GM21619 (cell line): ENCODE results near the gene AURKAIP1.

Source experiments
- ATAC-seq: cut with Tn5 transposase; IDR thresholded peaks from one replicate; pipeline ENCODE4 v1.9.1; 2021; ENCODE audit not compliant: unreplicated experiment

Gene AURKAIP1

DNA sequence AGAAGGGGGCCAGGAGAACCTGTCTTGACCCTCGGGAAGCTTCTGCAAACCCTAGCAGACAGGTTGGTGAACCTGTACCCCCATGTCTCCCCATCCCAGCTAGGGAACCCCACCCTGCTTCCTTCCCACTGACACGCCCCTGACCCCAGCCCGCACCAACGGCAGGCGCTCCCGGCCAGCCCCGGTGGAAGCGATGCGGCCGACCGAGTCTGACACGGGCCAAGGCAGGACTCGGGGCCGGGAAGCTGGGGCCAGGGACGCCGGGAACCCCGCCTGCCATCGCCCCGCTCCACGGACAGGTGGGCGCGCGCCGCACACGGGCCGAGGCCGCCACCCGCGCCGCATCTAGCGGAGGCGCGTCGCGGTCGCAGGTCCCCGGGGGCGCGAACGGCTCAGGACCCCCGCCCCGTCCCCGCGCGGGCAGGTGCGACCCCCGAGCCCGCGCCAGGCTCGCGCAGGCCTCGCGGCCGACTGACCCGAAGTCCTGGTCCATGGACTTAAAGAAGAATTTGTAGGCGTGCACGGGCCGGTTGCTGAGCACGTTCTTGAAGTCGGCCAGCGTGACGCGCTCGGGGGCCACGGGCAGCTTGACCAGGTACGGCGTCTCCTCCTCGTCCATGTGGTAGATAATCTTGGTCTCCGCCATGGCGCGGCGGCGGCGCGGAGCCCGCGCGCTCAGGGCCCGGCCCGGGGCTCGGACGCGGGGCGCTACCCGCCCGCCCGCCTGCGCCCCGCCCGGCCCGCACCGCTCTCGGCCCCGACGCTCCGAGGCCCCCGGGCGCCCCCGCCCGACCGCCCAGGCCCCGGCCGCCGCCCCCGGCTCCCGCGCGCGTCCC, 26.4 kb downstream of the AURKAIP1 start:
- peak; percentile 23 for ATAC-seq

DNA sequence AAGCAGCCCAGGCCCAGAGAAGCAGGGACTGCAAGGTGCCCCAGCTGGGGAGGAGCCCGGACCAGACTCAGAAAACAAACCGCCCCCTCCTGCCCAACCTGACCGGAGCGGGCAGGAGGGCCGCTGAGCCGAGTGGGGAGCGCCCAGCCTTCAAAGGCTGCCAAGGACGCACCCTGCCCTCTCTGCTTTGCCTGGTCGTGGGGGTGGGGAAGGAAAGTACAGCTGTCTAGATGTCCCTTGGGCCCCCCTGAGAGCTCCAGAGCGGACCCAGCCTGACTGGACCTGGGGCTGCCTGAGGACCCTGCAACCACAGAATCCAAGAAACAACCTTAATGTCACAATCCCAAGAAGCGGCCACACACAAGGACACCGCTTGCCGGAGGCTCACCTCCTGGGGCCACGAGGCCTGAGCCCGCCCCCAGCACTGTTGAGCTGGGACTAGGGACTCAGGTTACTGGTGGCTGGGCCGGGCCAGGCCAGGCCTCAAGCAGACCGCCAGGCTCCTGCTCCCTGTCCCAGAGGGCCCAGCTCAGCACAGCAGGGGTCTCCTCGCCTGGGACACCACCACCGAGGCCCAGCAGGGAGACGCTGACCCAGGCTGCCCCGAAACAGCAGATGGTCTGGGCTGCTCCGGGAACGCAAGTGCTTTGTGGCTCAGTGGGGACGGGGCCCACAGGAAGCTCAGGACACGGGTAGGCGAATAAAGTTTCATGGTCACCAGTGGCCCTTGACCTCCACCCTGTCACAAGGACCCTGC, 27.2 kb downstream of the AURKAIP1 start:
- no peak for ATAC-seq

DNA sequence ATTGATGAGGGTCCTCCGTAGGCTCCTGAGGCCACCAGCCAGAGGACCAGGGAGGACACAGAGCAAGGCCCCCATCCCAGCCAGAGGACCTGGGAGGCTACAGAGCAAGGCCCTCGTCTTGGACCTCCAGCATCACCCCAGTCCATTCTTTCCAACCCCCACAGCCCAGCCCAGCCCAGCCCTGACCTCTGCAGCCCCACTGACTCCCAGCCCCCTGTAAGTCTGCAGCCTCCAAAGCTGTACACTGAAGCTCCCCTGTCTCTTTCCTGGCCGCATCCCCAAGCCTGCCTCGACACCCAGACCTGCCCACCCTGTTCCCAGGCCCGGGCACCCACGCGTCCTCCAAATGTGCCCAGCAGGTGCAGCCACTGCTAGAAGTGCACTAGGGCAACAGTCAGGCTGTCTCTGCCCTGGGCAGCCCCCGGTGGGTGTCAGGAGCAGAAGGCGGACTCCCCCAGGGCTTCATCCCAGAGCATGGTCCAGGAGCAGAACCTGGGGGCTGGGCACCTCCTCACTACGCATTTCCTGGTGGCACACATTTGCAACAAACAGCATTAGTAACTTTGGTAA, 27.9 kb downstream of the AURKAIP1 start:
- ATAC-seq = no peak

DNA sequence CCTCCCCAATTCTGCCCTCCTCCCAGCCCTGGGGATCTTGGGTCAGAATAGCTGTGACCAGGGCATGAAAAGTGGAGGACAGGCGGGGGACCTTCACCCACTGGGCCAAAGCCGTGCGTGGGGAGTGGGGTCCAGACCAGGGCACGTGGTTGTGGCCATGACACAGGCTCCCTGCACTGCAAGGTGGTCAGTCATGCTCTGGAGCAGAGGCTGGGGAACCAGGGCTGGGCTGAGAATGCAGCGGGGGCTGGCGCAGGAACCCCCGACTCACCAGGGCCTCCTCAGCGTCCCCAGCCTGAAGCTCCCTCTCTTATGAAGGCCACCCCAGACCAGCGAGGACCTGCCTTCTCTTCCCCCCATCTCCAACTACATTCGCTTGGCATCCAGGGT, 28.5 kb downstream of the AURKAIP1 start:
- ATAC-seq = no peak

DNA sequence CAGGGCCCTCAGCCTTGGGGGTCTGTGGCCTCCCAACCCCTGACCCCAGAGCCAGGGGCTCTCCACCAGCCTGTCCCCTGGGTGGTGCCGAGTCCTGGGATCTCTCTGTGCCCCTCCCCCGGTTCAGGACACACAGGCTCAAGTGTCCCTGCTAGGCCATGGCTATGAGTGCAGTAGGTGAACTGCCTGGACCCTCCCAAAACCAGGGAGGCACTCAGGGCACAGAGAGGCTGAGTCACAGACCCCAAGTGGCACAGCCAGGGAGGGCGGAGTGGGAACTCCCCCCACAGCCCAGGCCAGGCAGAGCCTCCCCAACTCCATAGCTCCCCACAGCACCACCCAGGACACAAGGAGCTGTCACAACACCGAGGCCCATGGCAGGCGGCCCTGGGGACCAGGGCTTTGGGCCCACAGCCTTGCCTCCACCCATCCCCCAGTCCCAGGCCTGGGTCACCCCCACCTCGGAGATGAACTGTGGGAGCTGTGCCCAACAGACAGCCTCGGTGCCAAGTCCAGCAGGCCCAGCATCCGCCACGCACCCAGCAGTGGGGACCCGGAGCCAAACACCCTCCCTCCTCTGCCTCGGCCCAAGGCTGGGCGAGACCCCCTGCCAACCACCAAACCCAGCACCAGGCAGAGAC, 29.0 kb downstream of the AURKAIP1 start:
- no peak for ATAC-seq

DNA sequence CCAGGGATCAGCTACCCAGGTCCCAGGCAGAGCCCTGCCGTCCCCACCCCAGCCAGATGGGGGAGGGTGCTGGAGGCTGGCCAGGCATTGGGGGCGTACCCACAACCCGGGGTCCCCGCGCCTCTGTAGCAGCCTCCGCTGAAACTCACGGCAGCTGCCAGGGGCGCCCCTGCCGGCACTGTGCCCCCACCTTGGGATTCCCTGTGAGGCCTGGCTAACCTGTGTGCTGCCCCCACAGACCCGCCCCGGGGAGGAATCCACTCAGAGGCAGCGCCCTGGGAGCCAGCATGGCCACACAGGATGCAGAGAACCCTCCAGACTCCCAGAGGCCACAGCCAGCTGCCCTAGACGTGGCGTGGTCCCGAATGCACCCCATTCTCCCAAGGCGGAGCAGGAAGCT, 29.6 kb downstream of the AURKAIP1 start:
- ATAC-seq = no peak

DNA sequence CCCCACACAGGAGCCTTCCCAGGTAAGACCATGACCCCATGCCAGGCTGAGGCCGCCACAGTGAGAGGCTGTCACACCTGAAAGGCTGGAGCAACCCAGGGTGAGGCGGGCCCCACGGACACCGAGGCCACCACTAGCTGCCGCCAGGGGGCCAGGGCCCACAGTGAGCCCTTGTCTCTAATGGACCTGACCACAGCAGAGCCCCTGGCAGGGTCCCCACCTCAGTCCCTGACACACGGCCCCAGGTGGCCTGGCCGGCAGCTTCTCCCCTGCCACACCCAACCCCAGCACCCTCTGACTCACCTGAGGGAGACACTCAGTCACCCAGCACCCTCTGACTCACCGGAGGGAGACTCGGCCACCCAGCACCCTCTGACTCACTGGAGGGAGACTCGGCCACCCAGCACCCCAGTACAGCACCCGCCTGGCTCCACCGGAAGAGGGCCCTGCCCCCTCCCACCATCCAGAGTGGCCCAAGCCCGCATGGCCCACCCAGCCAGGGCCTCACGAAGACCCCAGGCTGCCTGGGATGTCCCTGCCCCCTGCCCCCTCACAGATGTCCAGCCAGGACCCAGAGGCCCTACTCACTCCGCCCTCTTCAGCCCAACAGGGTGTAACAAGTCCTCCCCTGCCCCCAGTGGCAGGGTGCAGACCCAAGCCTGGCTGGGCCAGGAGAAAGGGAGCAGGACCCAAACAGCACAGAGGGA, 30.2 kb downstream of the AURKAIP1 start:
- ATAC-seq = no peak

DNA sequence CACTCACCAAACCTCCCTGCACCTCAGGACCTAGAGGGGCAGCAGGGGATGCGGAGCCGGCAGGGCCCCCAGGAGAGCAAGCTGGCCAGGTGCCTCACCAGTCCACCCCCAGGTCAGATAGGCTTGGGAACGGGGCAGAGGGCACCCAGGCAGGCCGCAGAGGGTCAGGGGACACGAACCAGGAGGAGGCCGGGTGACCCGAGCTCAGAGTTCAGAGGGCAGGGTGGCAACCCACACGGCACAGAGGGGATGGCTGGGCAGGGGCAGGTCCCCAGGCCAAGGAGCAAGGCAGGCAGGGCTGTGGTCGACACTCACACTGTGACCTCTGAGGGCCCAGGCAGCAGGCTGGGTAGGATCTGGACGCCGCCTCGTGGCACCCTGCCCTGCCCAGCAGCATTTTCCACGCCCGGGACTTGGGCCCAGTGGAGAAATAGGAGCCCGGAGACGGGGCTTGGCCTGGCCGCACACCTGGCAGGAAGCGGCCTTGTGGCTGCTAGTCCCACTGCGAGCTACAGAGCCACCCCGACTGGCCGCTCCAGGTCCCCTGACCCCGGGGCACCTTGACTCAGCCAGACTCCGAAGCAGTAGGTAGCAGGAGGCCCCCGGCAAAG, 31.1 kb downstream of the AURKAIP1 start:
- no peak for ATAC-seq

DNA sequence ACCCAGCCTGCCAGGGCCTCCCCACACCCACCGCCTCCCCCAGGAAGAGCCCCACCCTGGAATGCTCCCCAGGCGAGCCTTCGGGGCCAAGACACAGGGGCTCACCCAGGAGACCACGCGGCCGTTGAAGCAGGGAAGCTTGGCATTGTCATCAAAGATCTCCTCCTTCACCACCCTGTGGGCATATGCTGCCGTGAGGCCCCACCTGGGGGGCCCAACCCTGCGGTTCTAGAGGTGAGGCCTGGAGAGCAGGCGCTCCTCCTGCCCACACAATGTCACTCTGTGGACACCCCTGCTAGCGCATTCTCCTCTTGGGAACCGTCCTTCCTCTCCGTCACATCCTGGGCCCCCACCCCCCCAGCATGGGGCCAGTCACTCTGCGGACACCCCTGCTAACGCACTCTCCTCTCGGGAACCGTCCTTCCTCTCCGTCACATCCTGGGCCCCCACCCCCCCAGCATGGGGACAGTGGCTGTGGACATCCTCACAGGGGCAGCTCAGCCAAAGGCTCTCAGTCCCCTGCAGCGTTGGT, 32.4 kb downstream of the AURKAIP1 start:
- ATAC-seq = no peak

DNA sequence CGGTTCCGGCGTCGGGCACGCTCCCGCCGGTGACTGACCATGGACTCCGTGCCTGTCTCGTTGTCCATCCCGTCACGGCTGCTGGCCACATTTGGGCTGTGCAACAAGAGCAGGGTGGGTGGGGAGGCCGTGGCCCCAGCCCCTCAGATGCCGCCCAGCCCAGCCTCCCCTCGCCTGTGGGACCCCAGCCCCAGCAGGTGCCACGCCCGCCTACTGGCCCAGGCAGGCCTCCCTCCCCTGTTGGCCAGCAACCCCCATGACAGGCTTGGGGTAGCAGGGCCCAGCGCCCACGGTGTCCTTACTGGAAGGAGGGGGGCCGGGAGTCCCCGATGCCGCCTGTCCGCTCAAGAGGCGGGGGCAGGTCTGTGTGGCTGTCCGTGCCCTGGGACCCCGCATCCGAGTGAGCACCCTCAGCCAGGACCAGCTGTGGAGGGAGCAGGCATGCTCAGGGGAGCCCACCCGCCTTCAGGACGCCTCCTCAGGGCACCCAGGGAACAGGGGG, 32.9 kb downstream of the AURKAIP1 start:
- no peak for ATAC-seq

DNA sequence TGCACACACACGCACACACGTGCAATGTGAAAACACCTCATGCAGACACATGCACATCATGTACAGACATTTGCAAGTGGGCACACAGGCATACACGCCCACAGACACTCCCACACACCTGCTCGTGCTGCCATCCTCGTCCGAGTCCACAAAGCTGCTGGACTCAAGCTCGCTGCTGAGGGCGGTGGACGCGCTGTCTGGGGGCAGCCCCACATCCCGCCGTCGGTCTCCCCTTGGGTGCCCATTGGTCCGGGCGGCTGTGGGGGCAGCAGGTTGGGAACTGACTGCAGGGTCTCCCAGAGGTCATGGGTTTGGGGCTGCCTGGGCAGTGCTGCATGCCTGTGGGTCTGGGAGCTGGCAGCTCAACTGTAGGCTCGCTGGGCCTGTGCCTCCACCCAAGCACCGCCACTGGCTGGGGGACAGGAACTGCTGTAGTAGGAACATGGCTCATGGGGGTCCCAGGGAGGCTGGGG, 33.4 kb downstream of the AURKAIP1 start:
- no peak for ATAC-seq

DNA sequence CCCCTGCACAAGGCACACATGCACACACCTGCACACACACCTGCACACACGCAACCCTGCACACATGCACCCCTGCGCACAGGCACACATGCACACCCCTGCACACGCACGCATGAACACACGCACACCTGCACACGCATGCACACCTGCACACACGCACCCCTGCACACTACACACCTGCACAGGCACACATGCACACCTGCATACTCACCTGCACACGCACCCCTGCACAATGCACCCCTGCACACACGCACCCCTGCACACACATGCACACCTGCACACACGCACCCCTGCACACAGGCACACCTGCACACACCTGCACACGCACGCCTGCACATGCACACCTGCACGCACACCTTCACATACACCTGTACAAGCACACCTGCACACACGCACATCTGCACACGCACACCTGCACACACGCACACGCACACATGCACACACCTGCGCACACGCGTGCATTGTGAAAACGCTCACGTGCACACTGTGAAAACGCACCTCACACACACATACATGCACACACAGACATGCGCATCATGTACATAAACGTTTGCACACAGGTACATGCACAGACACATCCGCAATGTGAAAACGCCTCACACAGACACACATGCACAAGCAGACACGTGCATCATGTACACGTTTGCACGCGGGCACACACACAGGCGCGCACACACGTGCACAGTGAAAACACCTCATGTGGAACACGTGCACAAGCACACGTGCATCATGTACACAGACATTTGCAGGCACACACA, 34.0 kb downstream of the AURKAIP1 start:
- ATAC-seq = no peak

DNA sequence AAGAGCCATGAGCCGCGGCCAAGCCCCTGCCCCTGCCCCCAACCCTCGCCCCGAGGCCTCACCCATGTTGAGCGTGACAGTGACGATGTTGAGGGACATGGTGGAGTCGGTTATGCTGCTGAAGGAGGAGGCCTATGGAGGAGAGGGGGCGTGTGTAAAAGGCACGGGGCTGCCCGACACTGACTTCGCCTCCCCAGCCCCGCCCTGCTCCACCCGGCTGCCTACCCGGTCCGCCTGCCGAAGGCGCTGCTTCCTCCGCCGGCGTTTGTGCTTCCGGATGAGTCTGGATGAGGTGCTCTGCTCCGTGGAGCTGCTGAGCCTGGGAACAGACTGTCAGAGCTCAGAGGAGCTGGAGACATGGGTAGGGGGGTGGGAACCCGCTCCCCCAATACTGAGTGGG, 34.8 kb downstream of the AURKAIP1 start:
- no peak for ATAC-seq

DNA sequence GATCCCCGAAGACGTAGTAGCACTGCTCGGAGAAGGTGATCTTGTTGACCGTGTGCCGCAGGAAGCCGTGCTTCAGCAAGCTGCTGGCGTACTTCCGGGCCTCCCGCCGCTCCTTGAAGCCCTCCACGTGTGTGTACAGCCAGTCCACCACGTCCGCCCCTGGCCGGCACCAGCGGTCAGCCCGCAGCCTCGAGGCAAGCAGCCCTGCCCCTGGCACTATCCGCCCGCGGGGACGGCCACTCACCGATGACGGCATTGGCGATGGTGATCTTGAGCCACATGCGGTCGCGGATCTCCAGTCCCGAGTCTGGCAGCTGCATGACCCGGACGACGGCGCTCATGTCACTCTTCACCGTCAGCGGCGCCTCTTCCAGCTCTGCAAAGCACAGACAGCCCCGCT, 36.7 kb downstream of the AURKAIP1 start:
- ATAC-seq = no peak

DNA sequence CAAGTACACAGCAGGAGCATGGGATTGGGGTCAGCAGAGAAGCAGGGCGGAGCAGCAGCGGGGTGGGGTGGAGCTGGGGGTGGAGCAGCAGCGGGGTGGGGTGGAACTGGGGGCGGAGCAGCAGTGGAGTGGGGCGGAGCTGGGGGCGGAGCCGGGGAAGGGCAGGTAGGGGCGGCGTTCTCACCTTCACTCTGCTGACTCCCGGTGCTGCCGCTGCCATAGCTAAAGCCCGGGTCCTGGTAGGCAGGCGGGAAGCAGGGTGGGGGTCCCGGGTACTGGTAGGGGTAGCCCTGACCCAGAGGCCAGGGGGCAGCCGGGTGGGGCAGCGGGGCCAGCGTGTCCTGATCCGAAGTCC, 37.2 kb downstream of the AURKAIP1 start:
- no peak for ATAC-seq

DNA sequence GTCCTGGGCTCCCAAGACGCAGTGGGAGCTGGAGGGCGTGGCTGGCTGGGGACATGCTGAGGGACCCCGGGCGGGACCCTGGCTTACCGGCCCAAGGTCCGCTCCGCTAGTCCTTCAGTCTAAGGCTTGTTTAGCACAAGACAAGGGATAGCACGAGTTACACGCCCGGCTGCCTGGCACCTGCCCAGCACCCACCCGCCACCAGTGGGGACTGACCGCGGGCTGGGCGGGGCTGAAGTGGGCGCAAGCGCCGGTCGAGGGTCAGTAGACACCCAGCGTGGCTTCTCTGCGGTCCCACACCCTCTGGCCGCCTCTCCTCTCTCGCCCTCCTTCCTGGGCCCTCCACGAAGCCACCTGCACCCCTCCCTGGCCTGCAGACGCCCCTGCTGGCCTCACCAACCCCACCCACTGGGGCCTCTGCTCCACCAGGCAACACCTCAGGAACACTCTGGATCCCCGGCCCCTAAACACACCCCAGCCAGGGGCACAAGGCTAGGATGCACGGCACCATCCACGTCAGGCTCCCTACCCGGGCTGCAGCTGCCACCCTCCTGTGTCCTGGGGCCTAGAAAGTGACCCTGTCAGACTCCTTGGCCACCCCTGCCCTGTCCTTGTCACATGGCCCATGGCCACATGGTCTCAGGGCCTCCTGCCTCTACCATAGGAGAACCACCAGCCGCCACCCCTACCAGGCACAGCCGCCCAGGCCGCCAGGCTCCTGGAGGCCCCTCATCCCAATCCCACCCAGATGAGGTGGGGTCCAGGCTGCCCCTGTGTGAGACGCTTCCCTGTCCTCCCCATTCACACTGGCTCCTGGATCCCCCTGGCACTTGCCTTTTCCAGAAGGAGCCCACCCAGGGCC, 37.8 kb downstream of the AURKAIP1 start:
- ATAC-seq = no peak

DNA sequence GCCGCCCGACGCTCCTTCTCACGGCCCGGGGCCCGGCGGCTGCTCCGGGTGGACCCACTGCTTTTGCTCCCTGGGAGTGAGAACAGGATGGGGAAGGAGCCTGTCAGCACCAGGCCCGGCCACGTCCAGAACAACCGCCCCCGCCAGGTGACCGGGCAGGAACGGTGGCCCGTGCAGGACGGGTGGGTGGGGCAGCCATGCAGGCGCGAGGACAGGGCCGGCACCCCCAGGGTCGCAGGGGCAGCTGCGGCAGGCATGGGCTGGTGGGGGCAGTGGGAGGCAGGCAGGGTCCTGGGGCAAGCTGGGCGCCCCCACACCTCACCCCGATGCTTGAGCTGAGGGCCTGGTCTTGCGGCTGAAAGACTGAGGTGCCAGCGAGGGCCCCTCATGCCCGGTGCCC, 38.6 kb downstream of the AURKAIP1 start:
- no peak for ATAC-seq

DNA sequence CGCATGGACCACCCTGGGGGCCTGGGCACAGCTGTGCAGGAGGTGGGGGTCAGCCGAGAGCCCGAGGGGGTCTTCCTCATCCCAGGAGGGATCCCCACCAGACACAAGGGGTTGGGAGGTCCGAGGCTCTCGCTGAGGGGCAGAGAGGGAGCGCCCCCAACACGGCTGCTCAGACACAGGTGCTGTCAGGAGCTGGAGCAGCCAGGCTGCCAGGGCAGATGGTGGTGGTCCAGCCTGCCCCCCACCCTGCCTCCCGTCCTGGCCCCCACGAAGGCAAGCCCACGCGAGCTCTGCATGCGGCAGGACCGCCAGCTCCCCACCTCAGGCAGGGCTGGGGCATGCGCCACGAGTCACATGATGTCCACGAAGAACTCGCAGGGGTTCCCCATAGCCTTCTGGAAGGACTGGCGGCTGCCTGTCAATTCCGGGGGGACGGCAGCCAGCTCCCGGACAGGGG, 39.2 kb downstream of the AURKAIP1 start:
- ATAC-seq = no peak
